ENCODE data around the gene NCAPH2.

NCAPH2 gene

GRCh38 chr22:50548921-50549790 lies 41.1 kb downstream of the NCAPH2 start:
- no peak for DNase-seq (ENCODE audit: low read depth in 2 of 2)

GRCh38 chr22:50550395-50550794 lies 42.4 kb downstream of the NCAPH2 start:
- no peak for DNase-seq (ENCODE audit: low read depth in 2 of 2)

GRCh38 chr22:50551160-50551752 lies 43.2 kb downstream of the NCAPH2 start:
- DNase-seq (ENCODE audit: low read depth in 2 of 2) = no peak

GRCh38 chr22:50553310-50553709 lies 45.3 kb downstream of the NCAPH2 start:
- DNase-seq (ENCODE audit: low read depth in 2 of 2) = no peak

GRCh38 chr22:50556703-50557102 lies 48.7 kb downstream of the NCAPH2 start:
- DNase-seq (ENCODE audit: low read depth in 2 of 2) = no peak

GRCh38 chr22:50560034-50560433 lies 52.0 kb downstream of the NCAPH2 start:
- no peak for DNase-seq (ENCODE audit: low read depth in 2 of 2)

GRCh38 chr22:50561401-50562358 lies 53.7 kb downstream of the NCAPH2 start:
- DNase-seq (ENCODE audit: low read depth in 2 of 2) = no peak

GRCh38 chr22:50562523-50563412 lies 54.7 kb downstream of the NCAPH2 start, which contains the start of gene SYCE3:
SYCE3 (minus strand) TSS chr22:50562919; CDS start chr22:50556405, 6,514 bp downstream.
- DNase-seq (ENCODE audit: low read depth in 2 of 2) = peak; percentile 88 to 97

- no peak for DNase-seq (ENCODE audit: low read depth in 2 of 2)
Measured at GRCh38 chr22:50563413-50564160, 55.6 kb downstream of the NCAPH2 start.

GRCh38 chr22:50564289-50564688 lies 56.3 kb downstream of the NCAPH2 start:
- DNase-seq (ENCODE audit: low read depth in 2 of 2) = no peak

- DNase-seq (ENCODE audit: low read depth in 2 of 2) = no peak
Measured at GRCh38 chr22:50567721-50568252, 59.8 kb downstream of the NCAPH2 start.

- no peak for DNase-seq (ENCODE audit: low read depth in 2 of 2)
Measured at GRCh38 chr22:50568626-50569025, 60.6 kb downstream of the NCAPH2 start.

- DNase-seq (ENCODE audit: low read depth in 2 of 2) = no peak
Measured at GRCh38 chr22:50569041-50569459, 61.0 kb downstream of the NCAPH2 start.

- no peak for DNase-seq (ENCODE audit: low read depth in 2 of 2)
Measured at GRCh38 chr22:50569896-50570535, 62.0 kb downstream of the NCAPH2 start.

GRCh38 chr22:50570861-50571260 lies 62.8 kb downstream of the NCAPH2 start:
- DNase-seq (ENCODE audit: low read depth in 2 of 2) = no peak

- no peak for DNase-seq (ENCODE audit: low read depth in 2 of 2)
Measured at GRCh38 chr22:50571264-50572175, 63.5 kb downstream of the NCAPH2 start.

GRCh38 chr22:50572965-50573364 lies 64.9 kb downstream of the NCAPH2 start:
- no peak for DNase-seq (ENCODE audit: low read depth in 2 of 2)

Measured in stimulated activated CD8-positive, alpha-beta memory T cell treated with anti-CD3 and anti-CD28 coated beads, Interleukin-7, amount 100 ng/mL, for 1 hour (primary cell).